PFSK-1 (cell line): ENCODE data around the gene ATP1B2.

ENCODE experiments used
- POLR2AphosphoS5 ChIP-seq: IDR thresholded peaks from 2 replicates; pipeline ENCODE4 v1.6.1; 2012; ENCODE audit warnings: low read depth, mild to moderate bottlenecking, control low read depth, low read length, moderate library complexity
- SIN3A ChIP-seq: IDR thresholded peaks from 2 replicates; pipeline ENCODE4 v1.6.1; 2012; ENCODE audit warnings: mild to moderate bottlenecking, low read length, moderate library complexity, borderline replicate concordance; ENCODE audit not compliant: insufficient read depth
- TAF1 ChIP-seq: IDR thresholded peaks from 2 replicates; pipeline ENCODE4 v1.6.1; 2012; ENCODE audit warnings: low read length, control low read depth, borderline replicate concordance; ENCODE audit not compliant: insufficient read depth
- TF ChIP-seq, protein P1 (sequence below), 2 experiments: IDR thresholded peaks; 2 replicates each; pipeline versions ENCODE4 v1.6.1 to v1.8.0; 2011 to 2012; ENCODE audit warnings: low read depth in 2 of 2, low read length in 2 of 2, control low read depth in 1 of 2, inconsistent platforms in 1 of 2, mild to moderate bottlenecking in 1 of 2, moderate library complexity in 1 of 2; ENCODE audit not compliant: insufficient read depth in 1 of 2

DNA sequence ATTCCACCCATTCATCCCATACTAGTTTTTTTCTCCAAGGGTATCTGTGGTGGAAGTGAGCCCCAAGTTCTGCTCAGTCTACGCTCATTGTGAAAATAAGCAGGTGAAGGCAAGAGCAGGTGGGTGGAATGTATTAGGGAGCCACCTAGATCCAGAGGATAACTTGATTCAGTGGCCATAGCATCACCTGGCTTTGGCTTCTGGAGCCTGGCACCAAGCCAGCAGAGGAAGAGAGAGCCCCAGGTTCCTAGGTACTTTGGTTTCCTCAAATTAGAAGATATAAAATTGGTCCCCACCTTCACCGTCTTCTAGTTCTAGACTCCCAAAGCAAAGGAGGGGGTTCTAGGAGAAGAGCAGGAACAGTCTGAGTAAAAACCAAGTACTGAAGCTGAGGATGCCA is 40.1 kb upstream of the ATP1B2 start:
- no peak for TF ChIP-seq POLR2AphosphoS5
- TF ChIP-seq, protein P1, sequence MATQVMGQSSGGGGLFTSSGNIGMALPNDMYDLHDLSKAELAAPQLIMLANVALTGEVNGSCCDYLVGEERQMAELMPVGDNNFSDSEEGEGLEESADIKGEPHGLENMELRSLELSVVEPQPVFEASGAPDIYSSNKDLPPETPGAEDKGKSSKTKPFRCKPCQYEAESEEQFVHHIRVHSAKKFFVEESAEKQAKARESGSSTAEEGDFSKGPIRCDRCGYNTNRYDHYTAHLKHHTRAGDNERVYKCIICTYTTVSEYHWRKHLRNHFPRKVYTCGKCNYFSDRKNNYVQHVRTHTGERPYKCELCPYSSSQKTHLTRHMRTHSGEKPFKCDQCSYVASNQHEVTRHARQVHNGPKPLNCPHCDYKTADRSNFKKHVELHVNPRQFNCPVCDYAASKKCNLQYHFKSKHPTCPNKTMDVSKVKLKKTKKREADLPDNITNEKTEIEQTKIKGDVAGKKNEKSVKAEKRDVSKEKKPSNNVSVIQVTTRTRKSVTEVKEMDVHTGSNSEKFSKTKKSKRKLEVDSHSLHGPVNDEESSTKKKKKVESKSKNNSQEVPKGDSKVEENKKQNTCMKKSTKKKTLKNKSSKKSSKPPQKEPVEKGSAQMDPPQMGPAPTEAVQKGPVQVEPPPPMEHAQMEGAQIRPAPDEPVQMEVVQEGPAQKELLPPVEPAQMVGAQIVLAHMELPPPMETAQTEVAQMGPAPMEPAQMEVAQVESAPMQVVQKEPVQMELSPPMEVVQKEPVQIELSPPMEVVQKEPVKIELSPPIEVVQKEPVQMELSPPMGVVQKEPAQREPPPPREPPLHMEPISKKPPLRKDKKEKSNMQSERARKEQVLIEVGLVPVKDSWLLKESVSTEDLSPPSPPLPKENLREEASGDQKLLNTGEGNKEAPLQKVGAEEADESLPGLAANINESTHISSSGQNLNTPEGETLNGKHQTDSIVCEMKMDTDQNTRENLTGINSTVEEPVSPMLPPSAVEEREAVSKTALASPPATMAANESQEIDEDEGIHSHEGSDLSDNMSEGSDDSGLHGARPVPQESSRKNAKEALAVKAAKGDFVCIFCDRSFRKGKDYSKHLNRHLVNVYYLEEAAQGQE (IDR thresholded peaks at IDR 0.05; ENCODE audit: insufficient read depth in 1 of 2, low read depth in 2 of 2, low read length in 2 of 2), result no peak
- no peak for TF ChIP-seq TAF1
- TF ChIP-seq SIN3A, result no peak
